ENCODE data around the gene AVPR1B. TPM values are rescaled to one million over a fixed set of nuclear protein-coding genes. Genes with fewer than 3 reads are reported as not detected.

AVPR1B gene
- polyA plus RNA-seq, 1 donor (not counting 4 experiments of a cell fraction or from before 2014, with no cell fraction given) = not detected

DNA sequence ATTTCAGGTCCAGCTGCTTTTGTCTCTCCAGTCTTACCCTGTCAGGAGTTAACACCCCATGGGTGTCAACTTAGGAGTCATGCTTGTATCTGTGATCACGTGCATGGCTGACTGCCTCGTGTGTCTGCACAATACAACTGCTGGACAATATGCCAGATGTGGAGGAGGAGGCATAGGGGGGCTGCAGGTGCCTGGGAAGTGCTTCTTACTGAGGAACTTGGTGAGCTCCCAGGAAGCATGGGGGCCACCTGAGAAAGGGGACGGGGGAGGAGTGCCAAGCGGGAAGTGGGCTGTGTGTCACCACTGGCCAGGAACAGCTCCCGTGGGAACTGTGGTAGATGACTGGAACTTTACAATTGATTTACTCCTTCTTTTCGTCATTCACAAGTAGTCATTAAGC is 54.7 kb downstream of the AVPR1B start:
- H3K4me2 ChIP-seq (ENCODE audit: control insufficient read depth, extremely low read depth, insufficient read depth, low read depth, low read length) = no peak overlapping the region
- H4K20me1 ChIP-seq (ENCODE audit: control insufficient read depth, extremely low read depth, insufficient read depth, low read length) = no peaks in the 10 kb centered on the region
- H3K4me3 ChIP-seq (ENCODE audit: control insufficient read depth in 2 of 3, extremely low read depth in 1 of 3, insufficient read depth in 2 of 3, low read depth in 1 of 3, low read length in 3 of 3) = no peak overlapping the region
- TF ChIP-seq, protein P1, sequence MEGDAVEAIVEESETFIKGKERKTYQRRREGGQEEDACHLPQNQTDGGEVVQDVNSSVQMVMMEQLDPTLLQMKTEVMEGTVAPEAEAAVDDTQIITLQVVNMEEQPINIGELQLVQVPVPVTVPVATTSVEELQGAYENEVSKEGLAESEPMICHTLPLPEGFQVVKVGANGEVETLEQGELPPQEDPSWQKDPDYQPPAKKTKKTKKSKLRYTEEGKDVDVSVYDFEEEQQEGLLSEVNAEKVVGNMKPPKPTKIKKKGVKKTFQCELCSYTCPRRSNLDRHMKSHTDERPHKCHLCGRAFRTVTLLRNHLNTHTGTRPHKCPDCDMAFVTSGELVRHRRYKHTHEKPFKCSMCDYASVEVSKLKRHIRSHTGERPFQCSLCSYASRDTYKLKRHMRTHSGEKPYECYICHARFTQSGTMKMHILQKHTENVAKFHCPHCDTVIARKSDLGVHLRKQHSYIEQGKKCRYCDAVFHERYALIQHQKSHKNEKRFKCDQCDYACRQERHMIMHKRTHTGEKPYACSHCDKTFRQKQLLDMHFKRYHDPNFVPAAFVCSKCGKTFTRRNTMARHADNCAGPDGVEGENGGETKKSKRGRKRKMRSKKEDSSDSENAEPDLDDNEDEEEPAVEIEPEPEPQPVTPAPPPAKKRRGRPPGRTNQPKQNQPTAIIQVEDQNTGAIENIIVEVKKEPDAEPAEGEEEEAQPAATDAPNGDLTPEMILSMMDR (optimal IDR thresholded peaks at IDR 0.05 in 1 of 3, IDR thresholded peaks at IDR 0.05 in 1 of 3, conservative IDR thresholded peaks at IDR 0.05 in 1 of 3; ENCODE audit: extremely low read depth in 1 of 3, insufficient read depth in 2 of 3, low read length in 3 of 3) = no peak
- TF ChIP-seq EZH2 (IDR thresholded peaks at IDR 0.05; ENCODE audit: low read length) = no peak
- no peak overlapping the region for H2AFZ ChIP-seq (ENCODE audit: control insufficient read depth, low read length)
- dilution Hi-C loops (cut with MboI; ENCODE audit: extremely low pct_ligation_motif_present, low sequenced_read_pairs) = no loop called here
- H3K79me2 ChIP-seq (ENCODE audit: control insufficient read depth, insufficient read depth, low read length) = no peaks in the 10 kb centered on the region
- no peaks in the 10 kb centered on the region for H3K4me1 ChIP-seq (ENCODE audit: control insufficient read depth, extremely low read depth, insufficient read depth, low read length)
- DNase-seq (ENCODE audit: low read depth, low spot score) (no peak), FAIRE-seq (no peak)
- no peaks in the 10 kb centered on the region for H3K36me3 ChIP-seq (ENCODE audit: control insufficient read depth in 2 of 2, extremely low read depth in 1 of 2, insufficient read depth in 2 of 2, low read length in 2 of 2)
- no peaks in the 10 kb centered on the region for H3K27me3 ChIP-seq (ENCODE audit: control insufficient read depth, extremely low read depth, insufficient read depth, low read length)
- no peaks in the 10 kb centered on the region for H3K9me1 ChIP-seq (ENCODE audit: control insufficient read depth, extremely low read depth, insufficient read depth, low read length)
- H3K27ac ChIP-seq (ENCODE audit: control insufficient read depth, insufficient read depth, low read length) = no peak overlapping the region
- no peaks in the 10 kb centered on the region for H3K9me3 ChIP-seq (ENCODE audit: control insufficient read depth, low read depth, low read length)
- H3K9ac ChIP-seq (ENCODE audit: control insufficient read depth, extremely low read depth, insufficient read depth, low read length) = no peak overlapping the region

DNA sequence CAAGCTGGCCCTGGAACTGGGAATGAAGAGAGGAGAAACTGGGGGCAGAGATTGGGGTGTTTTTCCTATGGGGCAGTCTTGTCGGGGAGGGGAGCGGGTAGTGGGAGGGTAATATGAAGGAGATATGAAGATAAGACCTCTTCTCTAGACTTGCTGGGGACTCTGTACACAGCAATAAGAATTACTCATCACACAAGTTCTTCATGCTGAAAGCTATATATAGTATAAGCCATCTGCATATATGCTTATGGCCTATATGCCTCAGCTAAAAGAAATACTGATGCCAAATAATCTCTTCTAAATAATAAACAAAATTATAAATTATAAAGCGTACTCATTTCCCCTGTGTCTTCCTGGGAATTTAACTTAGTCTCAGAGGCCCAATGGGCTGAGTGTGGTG is 56.3 kb downstream of the AVPR1B start:
- Histone ChIP-seq H3K79me2 (ENCODE audit: control insufficient read depth, insufficient read depth, low read length) (no peaks in the 10 kb centered on the region), H3K9ac (ENCODE audit: control insufficient read depth, extremely low read depth, insufficient read depth, low read length) (no peak overlapping the region), H3K27me3 (ENCODE audit: control insufficient read depth, extremely low read depth, insufficient read depth, low read length) (no peaks in the 10 kb centered on the region), H3K4me1 (ENCODE audit: control insufficient read depth, extremely low read depth, insufficient read depth, low read length) (no peaks in the 10 kb centered on the region), H3K36me3 (ENCODE audit: control insufficient read depth in 2 of 2, extremely low read depth in 1 of 2, insufficient read depth in 2 of 2, low read length in 2 of 2) (no peaks in the 10 kb centered on the region), H4K20me1 (ENCODE audit: control insufficient read depth, extremely low read depth, insufficient read depth, low read length) (no peaks in the 10 kb centered on the region), H3K9me1 (ENCODE audit: control insufficient read depth, extremely low read depth, insufficient read depth, low read length) (no peaks in the 10 kb centered on the region), H3K9me3 (ENCODE audit: control insufficient read depth, low read depth, low read length) (no peaks in the 10 kb centered on the region), H3K4me3 (ENCODE audit: control insufficient read depth in 2 of 3, extremely low read depth in 1 of 3, insufficient read depth in 2 of 3, low read depth in 1 of 3, low read length in 3 of 3) (no peak overlapping the region), H2AFZ (ENCODE audit: control insufficient read depth, low read length) (no peak overlapping the region), H3K4me2 (ENCODE audit: control insufficient read depth, extremely low read depth, insufficient read depth, low read depth, low read length) (no peak overlapping the region), H3K27ac (ENCODE audit: control insufficient read depth, insufficient read depth, low read length) (no peak overlapping the region)
- dilution Hi-C loops (cut with MboI; ENCODE audit: extremely low pct_ligation_motif_present, low sequenced_read_pairs) = no loop called here
- no peak for TF ChIP-seq EZH2 (IDR thresholded peaks at IDR 0.05; ENCODE audit: low read length)
- TF ChIP-seq, protein P1 (optimal IDR thresholded peaks at IDR 0.05 in 1 of 3, IDR thresholded peaks at IDR 0.05 in 1 of 3, conservative IDR thresholded peaks at IDR 0.05 in 1 of 3; ENCODE audit: extremely low read depth in 1 of 3, insufficient read depth in 2 of 3, low read length in 3 of 3) = no peak
- FAIRE-seq (no peak), DNase-seq (ENCODE audit: low read depth, low spot score) (no peak)

Small RNAs within 50 kb of the gene (small RNA-seq; reads per million reads assigned to genes)
- gene RF00271 (ENCODE audit: insufficient read length in 3 of 3, low read depth in 3 of 3, low replicate concordance in 1 of 3) = 0 reads per million in 3 experiments

Other genes starting within 250 kb of the AVPR1B start
- 0.03 to 0.08 TPM (median 0.03 TPM) in 3 replicates for gene SLC26A9, start 173.9 kb downstream of the AVPR1B start, polyA plus RNA-seq
- gene RAB7B, start 114.0 kb downstream of the AVPR1B start, polyA plus RNA-seq = 39.2 to 88.7 TPM (median 47.8 TPM) in 3 replicates
- gene CTSE, start 93.5 kb downstream of the AVPR1B start, polyA plus RNA-seq = 0.26 to 0.68 TPM (median 0.33 TPM) in 3 replicates
- gene RHEX, start 64.2 kb downstream of the AVPR1B start, polyA plus RNA-seq = not detected in 3 replicates
- gene FAM72A, start 85.5 kb upstream of the AVPR1B start, polyA plus RNA-seq = 2.2 to 6.5 TPM (median 2.7 TPM) in 3 replicates
- 11.2 to 12.7 TPM (median 12.5 TPM) in 3 replicates for gene SRGAP2, start 86.2 kb upstream of the AVPR1B start, polyA plus RNA-seq